ENCODE data around the gene LRRC36.

LRRC36 gene

GRCh38 chr16:67388591-67388990, 62.0 kb downstream of the LRRC36 start:
- in situ Hi-C loops (cut with MboI; ENCODE audit: low sequenced_read_pairs) = no loop called here

- in situ Hi-C loops (cut with MboI; ENCODE audit: low sequenced_read_pairs) = no loop called here
Observed at GRCh38 chr16:67389911-67390815, 63.5 kb downstream of the LRRC36 start.

- in situ Hi-C loops (cut with MboI; ENCODE audit: low sequenced_read_pairs) = no loop called here
Observed at GRCh38 chr16:67390816-67391423, 64.3 kb downstream of the LRRC36 start.

- in situ Hi-C loops (cut with MboI; ENCODE audit: low sequenced_read_pairs) = no loop called here
Observed at GRCh38 chr16:67391424-67392300, 65.0 kb downstream of the LRRC36 start.

- in situ Hi-C loops (cut with MboI; ENCODE audit: low sequenced_read_pairs) = no loop called here
Observed at GRCh38 chr16:67392301-67393059, 65.9 kb downstream of the LRRC36 start.

- in situ Hi-C loops (cut with MboI; ENCODE audit: low sequenced_read_pairs) = no loop called here
Observed at GRCh38 chr16:67393111-67393787, 66.6 kb downstream of the LRRC36 start, which contains the start of gene TPPP3. TPPP3 (minus strand) TSS chr16:67393498; CDS start chr16:67391111, 2,387 bp downstream.

- in situ Hi-C loops (cut with MboI; ENCODE audit: low sequenced_read_pairs) = no loop called here
Observed at GRCh38 chr16:67393788-67394154, 67.2 kb downstream of the LRRC36 start.

- in situ Hi-C loops (cut with MboI; ENCODE audit: low sequenced_read_pairs) = no loop called here
Observed at GRCh38 chr16:67394155-67395104, 67.8 kb downstream of the LRRC36 start.

GRCh38 chr16:67395105-67395457, 68.5 kb downstream of the LRRC36 start:
- in situ Hi-C loops (cut with MboI; ENCODE audit: low sequenced_read_pairs) = no loop called here

GRCh38 chr16:67395458-67396158, 69.0 kb downstream of the LRRC36 start:
- in situ Hi-C loops (cut with MboI; ENCODE audit: low sequenced_read_pairs) = no loop called here

GRCh38 chr16:67396159-67397035, 69.8 kb downstream of the LRRC36 start:
- in situ Hi-C loops (cut with MboI; ENCODE audit: low sequenced_read_pairs) = no loop called here

- in situ Hi-C loops (cut with MboI; ENCODE audit: low sequenced_read_pairs) = no loop called here
Observed at GRCh38 chr16:67397036-67397801, 70.6 kb downstream of the LRRC36 start.

- in situ Hi-C loops (cut with MboI; ENCODE audit: low sequenced_read_pairs) = no loop called here
Observed at GRCh38 chr16:67397812-67398545, 71.4 kb downstream of the LRRC36 start.

- in situ Hi-C loops (cut with MboI; ENCODE audit: low sequenced_read_pairs) = no loop called here
Observed at GRCh38 chr16:67398546-67399217, 72.1 kb downstream of the LRRC36 start.

- in situ Hi-C loops (cut with MboI; ENCODE audit: low sequenced_read_pairs) = no loop called here
Observed at GRCh38 chr16:67399218-67399733, 72.7 kb downstream of the LRRC36 start.

All from HL-60/S4 treated with phorbol 12-myristate 13-acetate at 8.2 ng/mL for 4 days and 3 days (cell line).